ENCODE results near the gene GNRHR. TPM values are rescaled to one million over a fixed set of nuclear protein-coding genes. Genes with fewer than 3 reads are reported as not detected.

The GNRHR gene
- total and polyA plus RNA-seq, 2 donors (not counting 1 experiment from before 2014, with no cell fraction given) = not detected

GRCh38 chr4:67725981-67726380 lies 28.2 kb downstream of the GNRHR start:
- Histone ChIP-seq H3K9me3 (ENCODE audit: control insufficient read depth, insufficient read depth, low read depth, low read length) (no peaks in the 10 kb centered on the region), H3K27me3 (ENCODE audit: control insufficient read depth, insufficient read depth, low read length) (no peaks in the 10 kb centered on the region), H3K4me1 (ENCODE audit: control insufficient read depth, extremely low read depth, insufficient read depth, low read length) (no peaks in the 10 kb centered on the region), H2AFZ (ENCODE audit: low read length) (no peak overlapping the region), H3K9ac (ENCODE audit: insufficient read depth, low read length) (no peak overlapping the region), H3K27ac (ENCODE audit: insufficient read depth, low read length) (no peak overlapping the region), H3K79me2 (ENCODE audit: control insufficient read depth, insufficient read depth, low read length) (no peaks in the 10 kb centered on the region), H3K36me3 (ENCODE audit: control insufficient read depth, insufficient read depth, low read length) (no peaks in the 10 kb centered on the region), H3K4me3 (replicated peaks in 1 of 4; ENCODE audit: control extremely low read depth in 1 of 4, insufficient read depth in 1 of 4, low read depth in 3 of 4, low read length in 4 of 4) (no peak overlapping the region), H3K4me2 (ENCODE audit: extremely low read depth, insufficient read depth, low read length) (no peak overlapping the region), H4K20me1 (ENCODE audit: control insufficient read depth, extremely low read depth, insufficient read depth, low read length) (no peaks in the 10 kb centered on the region)
- TF ChIP-seq, protein P1, sequence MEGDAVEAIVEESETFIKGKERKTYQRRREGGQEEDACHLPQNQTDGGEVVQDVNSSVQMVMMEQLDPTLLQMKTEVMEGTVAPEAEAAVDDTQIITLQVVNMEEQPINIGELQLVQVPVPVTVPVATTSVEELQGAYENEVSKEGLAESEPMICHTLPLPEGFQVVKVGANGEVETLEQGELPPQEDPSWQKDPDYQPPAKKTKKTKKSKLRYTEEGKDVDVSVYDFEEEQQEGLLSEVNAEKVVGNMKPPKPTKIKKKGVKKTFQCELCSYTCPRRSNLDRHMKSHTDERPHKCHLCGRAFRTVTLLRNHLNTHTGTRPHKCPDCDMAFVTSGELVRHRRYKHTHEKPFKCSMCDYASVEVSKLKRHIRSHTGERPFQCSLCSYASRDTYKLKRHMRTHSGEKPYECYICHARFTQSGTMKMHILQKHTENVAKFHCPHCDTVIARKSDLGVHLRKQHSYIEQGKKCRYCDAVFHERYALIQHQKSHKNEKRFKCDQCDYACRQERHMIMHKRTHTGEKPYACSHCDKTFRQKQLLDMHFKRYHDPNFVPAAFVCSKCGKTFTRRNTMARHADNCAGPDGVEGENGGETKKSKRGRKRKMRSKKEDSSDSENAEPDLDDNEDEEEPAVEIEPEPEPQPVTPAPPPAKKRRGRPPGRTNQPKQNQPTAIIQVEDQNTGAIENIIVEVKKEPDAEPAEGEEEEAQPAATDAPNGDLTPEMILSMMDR (conservative IDR thresholded peaks at IDR 0.05 in 1 of 2, IDR thresholded peaks at IDR 0.05 in 1 of 2; ENCODE audit: low read depth in 1 of 2, low read length in 2 of 2) = no peak
- TF ChIP-seq EZH2 (IDR thresholded peaks at IDR 0.05; ENCODE audit: low read length, missing control alignments) = no peak
- peak in 1 of 2 donors; percentile 91 for DNase-seq (ENCODE audit: low read depth in 2 of 2)

DNA sequence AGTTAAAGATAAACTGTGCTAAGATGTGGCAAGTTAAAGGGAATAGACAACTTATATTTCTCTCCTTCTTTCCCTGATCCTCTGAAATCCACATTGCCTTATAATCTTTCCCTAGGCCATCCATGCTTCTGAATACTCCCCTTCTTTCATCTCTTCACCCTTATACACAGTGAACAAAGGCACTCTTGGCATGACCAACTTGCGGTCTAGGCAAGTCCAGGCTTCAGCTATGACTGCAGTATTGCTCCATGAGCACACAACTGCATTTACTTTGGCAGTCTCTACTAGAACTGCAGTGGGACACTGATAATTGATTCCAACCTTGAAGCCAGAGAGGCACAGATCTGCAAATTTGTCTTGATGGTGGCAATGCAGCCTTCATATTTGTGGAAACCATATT lies 29.1 kb downstream of the GNRHR start:
- Histone ChIP-seq H3K36me3 (ENCODE audit: control insufficient read depth, insufficient read depth, low read length) (no peaks in the 10 kb centered on the region), H3K9me3 (ENCODE audit: control insufficient read depth, insufficient read depth, low read depth, low read length) (no peaks in the 10 kb centered on the region), H2AFZ (ENCODE audit: low read length) (no peak overlapping the region), H3K79me2 (ENCODE audit: control insufficient read depth, insufficient read depth, low read length) (no peaks in the 10 kb centered on the region), H3K27me3 (ENCODE audit: control insufficient read depth, insufficient read depth, low read length) (no peaks in the 10 kb centered on the region), H4K20me1 (ENCODE audit: control insufficient read depth, extremely low read depth, insufficient read depth, low read length) (no peaks in the 10 kb centered on the region), H3K4me2 (ENCODE audit: extremely low read depth, insufficient read depth, low read length) (no peak overlapping the region), H3K9ac (ENCODE audit: insufficient read depth, low read length) (no peak overlapping the region), H3K4me1 (ENCODE audit: control insufficient read depth, extremely low read depth, insufficient read depth, low read length) (no peaks in the 10 kb centered on the region), H3K27ac (ENCODE audit: insufficient read depth, low read length) (no peak overlapping the region), H3K4me3 (replicated peaks in 1 of 4; ENCODE audit: control extremely low read depth in 1 of 4, insufficient read depth in 1 of 4, low read depth in 3 of 4, low read length in 4 of 4) (no peak overlapping the region)
- DNase-seq (ENCODE audit: low read depth in 2 of 2) = peak in 1 of 2 donors; percentile 70
- no peak for TF ChIP-seq EZH2 (IDR thresholded peaks at IDR 0.05; ENCODE audit: low read length, missing control alignments)
- TF ChIP-seq, protein P1 (conservative IDR thresholded peaks at IDR 0.05 in 1 of 2, IDR thresholded peaks at IDR 0.05 in 1 of 2; ENCODE audit: low read depth in 1 of 2, low read length in 2 of 2) = no peak

GRCh38 chr4:67723949-67724348 lies 30.2 kb downstream of the GNRHR start:
- no peak for DNase-seq (ENCODE audit: low read depth in 2 of 2)
- no peak overlapping the region for H2AFZ ChIP-seq (ENCODE audit: low read length)
- no peaks in the 10 kb centered on the region for H4K20me1 ChIP-seq (ENCODE audit: control insufficient read depth, extremely low read depth, insufficient read depth, low read length)
- no peaks in the 10 kb centered on the region for H3K27me3 ChIP-seq (ENCODE audit: control insufficient read depth, insufficient read depth, low read length)
- no peaks in the 10 kb centered on the region for H3K4me1 ChIP-seq (ENCODE audit: control insufficient read depth, extremely low read depth, insufficient read depth, low read length)
- H3K9ac ChIP-seq (ENCODE audit: insufficient read depth, low read length) = no peak overlapping the region
- H3K79me2 ChIP-seq (ENCODE audit: control insufficient read depth, insufficient read depth, low read length) = no peaks in the 10 kb centered on the region
- H3K36me3 ChIP-seq (ENCODE audit: control insufficient read depth, insufficient read depth, low read length) = no peaks in the 10 kb centered on the region
- no peak overlapping the region for H3K4me3 ChIP-seq (replicated peaks in 1 of 4; ENCODE audit: control extremely low read depth in 1 of 4, insufficient read depth in 1 of 4, low read depth in 3 of 4, low read length in 4 of 4)
- no peak overlapping the region for H3K4me2 ChIP-seq (ENCODE audit: extremely low read depth, insufficient read depth, low read length)
- TF ChIP-seq EZH2 (IDR thresholded peaks at IDR 0.05; ENCODE audit: low read length, missing control alignments) = no peak
- TF ChIP-seq, protein P1 (conservative IDR thresholded peaks at IDR 0.05 in 1 of 2, IDR thresholded peaks at IDR 0.05 in 1 of 2; ENCODE audit: low read depth in 1 of 2, low read length in 2 of 2) = no peak
- H3K27ac ChIP-seq (ENCODE audit: insufficient read depth, low read length) = no peak overlapping the region
- no peaks in the 10 kb centered on the region for H3K9me3 ChIP-seq (ENCODE audit: control insufficient read depth, insufficient read depth, low read depth, low read length)

Measured in fibroblast of lung (primary cell).